Sigmoid colon (tissue), 4 donors: ENCODE measurements around the gene AP3S1.

Experiments used
- CTCF ChIP-seq, 4 experiments: fragments of 450-650 bp in 3 of 4; fragments of 200-600 bp in 1 of 4; IDR thresholded peaks; one replicate each; pipeline ENCODE4 v1.5.1; 2016 to 2019; ENCODE audit warnings: antibody characterized with exemption in 4 of 4, mild to moderate bottlenecking in 3 of 4, moderate library complexity in 2 of 4
- POLR2A ChIP-seq, 2 donors: fragments of 450-650 bp; IDR thresholded peaks; one replicate each; pipeline ENCODE4 v1.6.1; 2016; ENCODE audit warnings: antibody characterized with exemption in 2 of 2, mild to moderate bottlenecking in 2 of 2, moderate library complexity in 2 of 2
- POLR2AphosphoS5 ChIP-seq, 4 donors: sonication (generic); formaldehyde crosslinking; IDR thresholded peaks; one replicate each; pipeline ENCODE4 v1.6.1; 2017; ENCODE audit warnings: antibody characterized with exemption in 4 of 4

DNA sequence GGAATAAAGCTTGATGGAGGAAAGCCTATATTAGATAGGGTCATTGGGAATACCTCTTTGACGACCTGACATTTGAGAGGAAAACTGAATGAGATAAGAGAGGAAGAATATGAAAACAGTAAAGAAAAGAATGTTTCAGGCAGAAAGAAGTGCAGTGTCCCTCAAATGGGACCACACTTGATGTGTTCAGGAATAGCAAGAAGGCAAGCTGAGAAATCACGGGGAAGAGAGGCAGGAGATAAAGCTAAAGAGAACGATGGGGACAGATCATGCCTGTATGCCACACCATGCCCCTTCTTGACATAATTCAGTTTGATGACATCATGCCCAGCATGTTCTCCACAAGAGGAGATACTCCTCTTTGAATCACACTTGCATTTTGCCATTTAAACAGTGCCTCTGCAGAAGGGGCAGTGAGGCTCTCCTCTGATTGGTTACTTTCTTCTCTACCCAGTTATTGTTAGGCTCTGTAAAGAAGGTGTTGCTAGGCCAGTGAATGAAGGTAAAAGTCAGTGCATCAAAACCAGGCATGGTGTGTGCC lies 7.6 kb downstream of the AP3S1 start:
- TF ChIP-seq POLR2A (IDR thresholded peaks at IDR 0.05) (no peak), POLR2AphosphoS5 (IDR thresholded peaks at IDR 0.05) (no peak), CTCF (IDR thresholded peaks at IDR 0.05) (no peak)
